ENCODE measurements around the gene EPDR1.

The EPDR1 gene

GRCh38 chr7:37957221-37957970 is 37.0 kb downstream of the EPDR1 start:
- TF ChIP-seq CTCF (IDR thresholded peaks at IDR 0.05) (no peak), ZFX (IDR thresholded peaks at IDR 0.05; ENCODE audit: borderline replicate concordance) (no peak)
- H3K27ac ChIP-seq: no peak overlapping the region

- TF ChIP-seq CTCF (IDR thresholded peaks at IDR 0.05) (no peak), ZFX (IDR thresholded peaks at IDR 0.05; ENCODE audit: borderline replicate concordance) (no peak)
These were observed 40.0 kb downstream of the EPDR1 start for GRCh38 chr7:37960483-37960882.

GRCh38 chr7:37961251-37961650 is 40.8 kb downstream of the EPDR1 start:
- no peak for TF ChIP-seq CTCF (IDR thresholded peaks at IDR 0.05)
- no peak for TF ChIP-seq ZFX (IDR thresholded peaks at IDR 0.05; ENCODE audit: borderline replicate concordance)
- H3K27ac ChIP-seq: no peak overlapping the region

More at GRCh38 chr7:37960483-37960882, 40.0 kb downstream of the EPDR1 start:
- H3K27ac ChIP-seq: no peak overlapping the region

- no peak overlapping the region for H3K27ac ChIP-seq
- TF ChIP-seq CTCF (IDR thresholded peaks at IDR 0.05) (no peak), ZFX (IDR thresholded peaks at IDR 0.05; ENCODE audit: borderline replicate concordance) (no peak)
These were observed 43.8 kb downstream of the EPDR1 start for GRCh38 chr7:37964196-37964595.

- H3K27ac ChIP-seq: no peak overlapping the region
- TF ChIP-seq ZFX (IDR thresholded peaks at IDR 0.05; ENCODE audit: borderline replicate concordance): no peak
These were observed 49.8 kb downstream of the EPDR1 start for GRCh38 chr7:37970211-37970610.

- no peak overlapping the region for H3K27ac ChIP-seq
- TF ChIP-seq ZFX (IDR thresholded peaks at IDR 0.05; ENCODE audit: borderline replicate concordance) (no peak), CTCF (IDR thresholded peaks at IDR 0.05) (no peak)
These were observed 51.1 kb downstream of the EPDR1 start for GRCh38 chr7:37971491-37971890.

GRCh38 chr7:37973915-37974314 is 53.5 kb downstream of the EPDR1 start:
- H3K27ac ChIP-seq: no peak overlapping the region
- TF ChIP-seq ZFX (IDR thresholded peaks at IDR 0.05; ENCODE audit: borderline replicate concordance) (no peak), CTCF (IDR thresholded peaks at IDR 0.05) (no peak)

GRCh38 chr7:37974711-37975110 is 54.3 kb downstream of the EPDR1 start:
- no peak overlapping the region for H3K27ac ChIP-seq
- TF ChIP-seq ZFX (IDR thresholded peaks at IDR 0.05; ENCODE audit: borderline replicate concordance) (no peak), CTCF (IDR thresholded peaks at IDR 0.05) (no peak)

Measured in 22Rv1 (cell line).